GM18907 (cell line): ENCODE results near the gene B4GALT3.
"Not testable (repeated sequence)": the region's sequence is repeated elsewhere in the genome, so short reads cannot be mapped to it uniquely, and the experiment has no call there.

Experiments
- ATAC-seq: cut with Tn5 transposase; IDR thresholded peaks from one replicate; pipeline ENCODE4 v1.9.1; 2021; ENCODE audit warnings: mild to moderate bottlenecking, moderate library complexity; ENCODE audit not compliant: unreplicated experiment

B4GALT3 gene

GRCh38 chr1:161177112-161177935 lies at the start of gene B4GALT3:
Gene B4GALT3 (minus strand): TSS chr1:161177507. CDS start chr1:161176060, 1,447 bp downstream.
- ATAC-seq = peak; percentile 81

DNA sequence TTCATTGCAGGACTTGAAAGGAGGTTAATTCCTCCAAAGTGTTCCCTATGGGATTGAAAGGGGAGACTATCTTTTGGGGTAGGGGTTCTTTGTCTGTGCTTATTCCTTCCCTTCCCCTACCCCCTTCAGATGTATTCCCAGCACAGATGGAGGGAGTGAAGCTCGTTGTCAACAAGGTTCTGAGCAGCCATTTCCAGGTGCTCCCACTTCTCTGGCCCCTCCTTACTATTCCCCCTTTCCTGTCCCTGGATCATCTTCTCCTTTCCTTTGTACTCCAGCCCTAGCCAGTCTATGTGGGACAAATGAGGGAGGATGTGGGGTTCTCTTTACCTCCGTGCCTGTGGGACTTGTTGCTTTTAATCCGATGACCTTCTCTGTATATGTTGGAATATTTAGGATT lies 49.5 kb upstream of the B4GALT3 start:
- no peak for ATAC-seq

- no peak for ATAC-seq
Measured at GRCh38 chr1:161226320-161226711, 49.0 kb upstream of the B4GALT3 start.

DNA sequence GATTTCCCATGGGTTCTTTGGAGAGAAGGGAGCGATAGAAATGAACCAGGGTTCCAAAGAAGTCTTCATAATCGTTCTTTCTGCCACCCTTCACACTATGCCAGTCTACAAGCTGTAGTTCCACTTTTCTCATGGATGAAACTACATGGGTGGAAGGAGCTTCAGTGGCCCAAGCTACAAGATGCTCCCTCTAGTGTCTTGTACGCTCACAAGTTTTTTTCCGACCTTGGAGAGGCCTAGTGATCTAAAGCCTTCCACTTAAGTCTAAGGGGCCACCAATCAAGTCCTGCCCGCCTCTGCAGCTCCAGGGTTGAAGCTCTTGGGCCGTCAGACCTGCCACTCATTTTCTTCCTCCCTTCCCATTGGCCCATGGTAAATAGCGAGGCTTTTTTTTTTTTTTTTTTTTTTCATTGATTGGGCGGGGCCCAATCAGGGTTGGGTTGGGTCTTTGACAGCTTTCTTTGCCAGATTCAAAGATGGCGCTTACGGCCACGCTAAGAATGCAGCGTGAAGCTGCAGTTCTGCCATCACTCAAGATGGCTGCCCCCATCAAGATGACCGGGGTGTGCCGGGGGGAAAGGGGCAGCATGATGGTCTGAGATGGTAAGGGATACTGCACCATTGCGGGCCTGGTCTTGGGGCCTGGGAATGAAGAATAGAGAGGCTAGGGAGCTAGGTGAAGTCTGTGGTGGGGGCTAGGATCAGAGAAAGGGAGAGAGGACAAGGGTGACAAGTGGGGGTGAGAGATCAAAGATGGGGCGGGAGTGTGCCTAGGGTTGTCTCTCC lies 48.4 kb upstream of the B4GALT3 start, which contains the start of gene TOMM40L:
TSS of gene TOMM40L (plus strand) at position 527 of the 786 bp plus-strand sequence. CDS start 430 bp downstream, outside the sequence.
- ATAC-seq = peak; percentile 93

DNA sequence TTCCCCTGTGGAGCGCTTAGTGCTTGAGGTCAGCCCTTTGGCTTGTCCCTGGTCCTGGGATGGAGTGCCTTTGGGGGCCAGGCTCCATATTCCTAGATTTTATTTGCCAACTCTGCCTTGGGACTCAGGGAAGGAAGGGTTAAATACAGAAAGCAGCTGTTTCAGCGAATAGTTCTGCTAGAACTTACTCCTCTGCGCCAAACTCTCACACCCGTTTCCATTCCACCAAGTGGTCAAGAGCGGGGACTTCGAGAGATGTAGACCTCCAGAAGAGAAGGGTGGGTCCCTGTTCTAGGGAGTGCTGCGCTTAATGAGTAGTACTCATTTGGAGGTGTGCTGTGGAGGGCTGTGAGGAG lies 47.8 kb upstream of the B4GALT3 start:
- no peak for ATAC-seq

DNA sequence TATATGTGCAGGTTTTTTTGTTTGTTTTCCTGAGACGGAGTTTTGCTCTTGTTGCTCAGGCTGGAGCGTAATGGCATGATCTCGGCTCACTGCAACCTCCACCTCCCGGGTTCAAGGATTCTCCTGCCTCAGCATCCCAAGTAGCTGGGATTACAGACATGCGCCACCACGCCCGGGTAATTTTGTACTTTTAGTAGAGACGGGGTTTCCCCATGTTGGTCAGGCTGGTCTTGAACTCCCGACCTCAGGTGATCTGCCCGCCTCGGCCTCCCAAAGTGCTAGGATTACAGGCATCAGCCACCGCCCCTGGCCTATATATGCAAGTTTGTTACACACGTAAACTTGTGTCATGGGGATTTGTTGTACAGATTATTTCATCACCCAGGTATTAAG lies 47.4 kb upstream of the B4GALT3 start:
- ATAC-seq = not testable (repeated sequence)

GRCh38 chr1:161223805-161224694 lies 46.7 kb upstream of the B4GALT3 start:
- ATAC-seq = no peak

DNA sequence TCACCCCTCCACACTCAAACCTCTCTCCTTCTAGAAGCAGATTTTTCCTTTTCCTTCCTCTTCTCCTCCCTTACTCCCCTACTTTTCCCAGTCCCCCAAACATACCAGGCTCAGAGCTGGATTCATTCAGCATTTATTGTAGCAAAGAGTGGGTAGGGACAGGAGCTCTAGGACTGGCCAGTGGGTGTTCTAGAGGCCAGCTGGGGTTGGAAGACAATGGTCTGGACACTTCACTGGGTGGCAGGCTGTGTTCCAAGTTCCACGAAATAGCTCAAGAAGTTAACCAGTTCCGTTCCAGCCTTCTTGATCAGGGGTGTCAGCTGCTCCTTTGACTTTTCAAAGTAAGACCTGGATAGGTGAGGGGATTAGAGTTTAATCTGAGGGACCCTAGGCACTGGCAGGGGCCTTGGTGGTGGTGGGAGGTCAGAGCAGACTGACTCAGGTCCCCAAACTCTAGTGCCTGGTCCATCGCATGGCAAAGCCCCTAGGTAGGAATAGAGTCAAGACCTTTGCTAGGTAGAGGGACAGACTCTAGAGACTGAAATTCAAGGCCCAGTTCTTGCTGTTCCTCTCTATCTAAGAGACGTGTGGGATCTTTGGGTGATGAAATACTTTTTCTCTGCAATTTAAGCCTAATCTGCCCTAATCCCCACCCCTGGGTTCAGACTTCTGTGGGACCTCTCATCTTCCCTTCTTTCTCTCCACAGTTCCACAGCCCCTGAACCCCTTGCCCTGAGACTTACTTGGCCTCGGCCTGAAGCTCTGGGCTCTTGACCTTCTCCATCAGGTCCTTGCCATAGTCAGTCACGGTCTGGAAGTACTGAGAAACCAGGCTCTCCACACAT lies 45.1 kb upstream of the B4GALT3 start:
- no peak for ATAC-seq

GRCh38 chr1:161220002-161220401 lies 42.7 kb upstream of the B4GALT3 start:
- ATAC-seq = no peak

DNA sequence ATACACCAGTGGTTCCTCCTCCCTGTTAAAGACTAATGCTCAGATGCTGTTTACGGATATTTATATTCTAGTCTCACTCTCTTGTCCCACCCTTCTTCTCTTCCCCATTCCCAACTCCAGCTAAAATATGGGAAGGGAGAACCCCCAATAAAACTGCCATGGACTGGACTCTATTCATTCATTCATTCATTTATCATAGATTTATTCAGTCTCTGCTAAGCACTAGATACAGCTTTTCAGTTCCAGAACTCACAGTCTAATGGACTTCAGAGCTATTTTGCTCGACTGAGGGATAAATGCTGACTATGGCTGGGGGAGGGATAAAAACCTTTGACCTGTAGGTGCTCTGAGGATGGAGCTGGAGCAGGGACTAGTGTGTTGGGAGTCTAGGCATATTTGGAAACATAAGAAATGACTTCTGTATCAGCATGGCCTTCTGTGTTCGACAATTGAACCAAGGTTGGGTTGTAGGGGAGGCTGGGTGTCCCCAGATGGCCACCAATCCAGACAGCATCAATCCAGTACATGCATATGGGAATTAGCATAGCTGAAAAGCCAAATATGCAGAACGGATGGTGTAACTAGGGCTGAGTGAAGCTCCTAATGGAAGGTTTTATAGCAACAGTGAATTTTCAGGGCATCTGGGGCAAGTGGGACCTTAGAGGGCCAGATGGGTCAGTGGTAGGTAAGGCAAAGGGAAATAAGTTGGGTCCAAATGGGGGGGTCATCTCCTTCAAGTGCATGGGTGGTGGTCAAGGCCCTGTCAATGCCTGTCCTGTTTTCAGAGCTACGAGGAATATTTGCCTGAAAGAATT lies 42.0 kb upstream of the B4GALT3 start:
- no peak for ATAC-seq

- no peak for ATAC-seq
Measured at GRCh38 chr1:161218301-161219077, 41.2 kb upstream of the B4GALT3 start.

- ATAC-seq = peak; percentile 1
Measured at GRCh38 chr1:161217831-161218230, 40.5 kb upstream of the B4GALT3 start.

DNA sequence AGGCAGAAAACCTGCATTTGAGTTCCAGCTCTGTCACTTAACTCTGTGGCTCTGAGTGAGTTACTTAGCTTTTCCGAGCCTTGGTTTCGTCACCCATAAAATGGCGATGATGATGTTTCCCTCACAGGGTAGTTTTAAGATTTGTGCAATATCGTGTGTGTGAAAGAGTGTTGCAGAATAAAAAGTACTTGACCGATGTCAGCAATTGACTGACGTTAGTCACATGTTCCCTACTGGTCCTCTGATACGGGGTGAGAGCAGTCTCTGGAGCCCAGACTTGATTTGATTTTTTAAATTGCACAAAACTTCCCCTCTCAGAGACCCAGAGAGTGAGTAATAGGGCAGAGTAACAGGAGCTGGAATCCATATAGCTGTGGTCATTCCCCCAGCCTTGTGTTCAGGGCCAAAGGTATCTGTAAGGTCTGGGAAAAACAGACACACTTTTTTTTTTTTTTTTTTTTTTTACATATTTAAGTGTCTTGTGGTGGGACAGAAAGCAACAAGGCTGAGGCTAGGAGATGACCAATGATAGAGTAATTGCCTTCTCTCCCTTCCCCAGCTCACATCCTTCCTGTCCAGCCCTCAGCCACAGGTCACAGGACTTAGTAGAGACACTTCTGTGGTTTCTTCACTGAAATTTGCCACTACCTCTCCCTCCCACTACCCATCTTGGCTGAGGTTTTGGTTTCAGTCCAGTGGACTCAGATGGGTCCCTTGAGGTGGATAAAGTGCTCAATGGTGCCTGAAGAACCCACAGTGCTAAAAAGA lies 39.8 kb upstream of the B4GALT3 start:
- peak; percentile 84 for ATAC-seq

DNA sequence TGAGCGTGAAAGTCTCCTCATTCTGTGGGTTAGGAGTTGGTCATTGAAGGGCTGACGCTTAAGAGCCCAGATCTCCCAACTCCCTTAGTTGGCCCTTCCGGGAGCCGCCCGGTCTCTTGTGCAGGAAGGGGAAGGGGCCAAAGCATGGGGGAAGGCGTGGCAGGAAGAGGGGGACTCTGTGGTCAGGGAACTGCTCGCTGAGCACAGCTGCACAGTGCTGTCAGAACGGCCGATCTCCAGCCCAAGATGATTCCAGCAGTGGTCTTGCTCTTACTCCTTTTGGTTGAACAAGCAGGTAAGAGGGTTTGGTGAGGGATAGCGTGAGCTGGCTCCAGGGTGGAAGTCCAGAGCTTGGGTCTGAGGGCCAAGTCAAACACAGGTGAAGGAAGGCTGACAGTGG lies 37.8 kb upstream of the B4GALT3 start, which contains the start of gene FCER1G:
TSS of gene FCER1G (plus strand) at position 220 of the 400 bp plus-strand sequence. CDS start at position 247, 27 bp downstream.
- ATAC-seq = no peak

GRCh38 chr1:161214369-161214768 lies 37.1 kb upstream of the B4GALT3 start:
- ATAC-seq = no peak

DNA sequence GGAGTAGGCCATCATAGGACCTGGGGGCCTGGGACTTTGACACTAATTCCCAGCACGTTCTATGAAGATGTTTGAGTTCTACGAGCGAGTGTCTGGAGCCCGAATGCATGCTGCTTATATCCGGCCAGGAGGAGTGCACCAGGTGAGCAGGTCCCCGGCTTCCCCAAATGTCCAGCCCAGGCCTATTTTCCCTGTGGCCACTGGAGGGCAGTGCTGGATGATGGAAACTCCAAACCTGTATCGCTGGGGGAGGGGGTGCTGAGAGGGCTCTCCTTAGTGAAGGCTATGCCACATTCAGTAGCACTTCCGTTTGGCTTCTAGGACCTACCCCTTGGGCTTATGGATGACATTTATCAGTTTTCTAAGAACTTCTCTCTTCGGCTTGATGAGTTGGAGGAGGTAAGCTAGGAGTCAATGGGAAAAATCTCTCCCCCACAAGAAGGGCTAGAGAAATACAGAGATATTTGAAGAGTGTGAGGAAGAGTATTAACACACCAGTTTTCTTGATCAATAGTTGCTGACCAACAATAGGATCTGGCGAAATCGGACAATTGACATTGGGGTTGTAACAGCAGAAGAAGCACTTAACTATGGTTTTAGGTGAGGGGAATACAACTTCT lies 32.6 kb upstream of the B4GALT3 start:
- ATAC-seq = peak; percentile 74

GRCh38 chr1:161207173-161207572 lies 29.9 kb upstream of the B4GALT3 start:
- ATAC-seq = no peak
